GM12892 (cell line): ENCODE data around the gene CLDND1.

ENCODE experiments used
- POLR2A ChIP-seq: IDR thresholded peaks from 2 replicates; pipeline ENCODE4 v1.6.1; 2011; ENCODE audit warnings: low read depth, low read length, control low read depth
- POLR2AphosphoS5 ChIP-seq: IDR thresholded peaks from 2 replicates; pipeline ENCODE4 v1.6.1; 2011; ENCODE audit warnings: low read depth, low read length, control low read depth

DNA sequence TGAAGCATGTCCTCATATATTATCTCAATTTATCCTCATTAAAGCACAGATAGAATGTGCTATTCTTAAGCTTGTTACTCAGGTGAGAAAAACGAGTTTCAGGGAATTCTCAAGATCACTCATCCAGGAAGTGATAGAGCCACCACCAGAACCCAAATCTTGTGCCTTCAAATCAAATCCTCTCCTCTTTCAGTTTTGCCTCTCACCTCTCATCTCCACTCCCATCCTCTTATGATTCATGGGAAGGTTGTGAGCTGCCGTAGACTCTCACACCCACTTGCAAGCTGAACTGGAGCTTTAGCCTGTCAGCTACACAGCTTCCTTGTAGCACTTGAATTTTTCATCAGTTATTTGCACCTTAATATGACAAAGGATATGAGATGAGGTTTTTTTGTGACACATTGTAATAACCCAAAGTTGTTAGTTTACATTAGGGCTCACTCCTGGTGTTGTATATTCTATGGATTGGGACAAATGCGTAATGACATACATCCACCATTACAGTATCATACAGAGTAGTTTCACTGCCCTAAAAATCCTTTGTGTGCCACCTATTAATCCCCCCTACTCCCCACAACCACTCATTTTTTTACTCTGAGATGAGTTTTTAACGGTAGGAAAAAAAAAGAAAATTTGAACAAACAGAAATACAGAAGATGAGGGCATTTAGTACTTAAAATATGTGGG lies 34.8 kb upstream of the CLDND1 start:
- TF ChIP-seq POLR2AphosphoS5 (peak; percentile 85; the same call in 1 of the 2 replicates), POLR2A (peak; percentile 77)
